HepG2 (cell line): Measurements from ENCODE around the gene GP1BA.

Experiments used
- ATF3 ChIP-seq: sonication (generic); formaldehyde crosslinking; IDR thresholded peaks from 2 replicates; pipeline ENCODE4 v1.4.0; 2020; ENCODE audit warnings: missing genetic modification reagents
- GABPB1 ChIP-seq: IDR thresholded peaks from 2 replicates; pipeline ENCODE4 v1.6.1; 2016; ENCODE audit warnings: mild to moderate bottlenecking, missing genetic modification reagents, moderate library complexity, missing compliant biosample characterization
- NFIB ChIP-seq: sonication (generic); formaldehyde crosslinking; IDR thresholded peaks from 2 replicates; pipeline ENCODE4 v1.9.0; 2021; ENCODE audit warnings: missing genetic modification reagents, mild to moderate bottlenecking, borderline replicate concordance
- RAD21 ChIP-seq: fragments of 450-650 bp; formaldehyde crosslinking; IDR thresholded peaks from 2 replicates; pipeline ENCODE4 v1.5.0; 2020; ENCODE audit warnings: mild to moderate bottlenecking
- ZFP1 ChIP-seq: IDR thresholded peaks from 2 replicates; pipeline ENCODE4 v1.6.1; 2016
- TF ChIP-seq, protein P1 (sequence below): sonication (generic); formaldehyde crosslinking; IDR thresholded peaks from 2 replicates; pipeline ENCODE4 v1.5.0; 2020; ENCODE audit warnings: mild to moderate bottlenecking, missing genetic modification reagents, moderate library complexity

DNA sequence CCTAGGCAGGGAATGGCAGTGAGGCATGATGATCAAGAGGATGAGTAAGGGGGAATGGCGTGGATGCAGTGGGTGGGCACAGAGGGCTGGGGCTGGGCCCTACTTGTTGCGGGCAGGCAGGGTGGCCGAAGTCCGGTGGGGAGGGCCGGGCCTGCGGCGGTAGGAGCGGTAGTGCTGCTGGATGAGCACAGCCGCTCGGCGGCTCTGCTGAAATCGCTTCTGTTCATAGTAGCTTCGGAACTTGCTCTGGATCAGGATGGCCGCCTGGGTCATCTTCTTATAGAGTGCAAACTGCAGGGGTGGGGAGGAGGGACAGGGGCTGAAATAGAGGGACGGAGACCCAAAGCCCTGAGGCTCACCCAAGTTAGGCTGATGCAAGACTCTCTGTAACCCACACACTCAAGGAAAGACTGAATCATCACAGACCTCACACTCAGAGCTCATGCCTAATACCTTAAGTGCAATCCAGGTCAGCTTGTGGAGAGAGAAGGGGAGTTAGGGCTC is 37.0 kb downstream of the GP1BA start:
- TF ChIP-seq, protein P1, sequence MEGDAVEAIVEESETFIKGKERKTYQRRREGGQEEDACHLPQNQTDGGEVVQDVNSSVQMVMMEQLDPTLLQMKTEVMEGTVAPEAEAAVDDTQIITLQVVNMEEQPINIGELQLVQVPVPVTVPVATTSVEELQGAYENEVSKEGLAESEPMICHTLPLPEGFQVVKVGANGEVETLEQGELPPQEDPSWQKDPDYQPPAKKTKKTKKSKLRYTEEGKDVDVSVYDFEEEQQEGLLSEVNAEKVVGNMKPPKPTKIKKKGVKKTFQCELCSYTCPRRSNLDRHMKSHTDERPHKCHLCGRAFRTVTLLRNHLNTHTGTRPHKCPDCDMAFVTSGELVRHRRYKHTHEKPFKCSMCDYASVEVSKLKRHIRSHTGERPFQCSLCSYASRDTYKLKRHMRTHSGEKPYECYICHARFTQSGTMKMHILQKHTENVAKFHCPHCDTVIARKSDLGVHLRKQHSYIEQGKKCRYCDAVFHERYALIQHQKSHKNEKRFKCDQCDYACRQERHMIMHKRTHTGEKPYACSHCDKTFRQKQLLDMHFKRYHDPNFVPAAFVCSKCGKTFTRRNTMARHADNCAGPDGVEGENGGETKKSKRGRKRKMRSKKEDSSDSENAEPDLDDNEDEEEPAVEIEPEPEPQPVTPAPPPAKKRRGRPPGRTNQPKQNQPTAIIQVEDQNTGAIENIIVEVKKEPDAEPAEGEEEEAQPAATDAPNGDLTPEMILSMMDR (CRISPR knock-in tag): no peak
- TF ChIP-seq ZFP1 (CRISPR knock-in tag) (no peak), RAD21 (CRISPR knock-in tag) (no peak), GABPB1 (CRISPR knock-in tag) (peak; percentile 17; the same call in 1 of the 2 replicates), ATF3 (CRISPR knock-in tag) (no peak), NFIB (no peak)
